Embryonic facial prominence (tissue), 1 donor: ENCODE results near the gene CNP.

Source experiments
- DNase-seq: peaks from one replicate; pipeline ENCODE4 v3.0.0-alpha.2; 2016; ENCODE audit errors: extremely low spot score

CNP gene

GRCh38 chr17:41972571-41973407 lies 6.2 kb downstream of the CNP start:
- DNase-seq = no peak

GRCh38 chr17:41973408-41973811 lies 6.8 kb downstream of the CNP start:
- no peak for DNase-seq

DNA sequence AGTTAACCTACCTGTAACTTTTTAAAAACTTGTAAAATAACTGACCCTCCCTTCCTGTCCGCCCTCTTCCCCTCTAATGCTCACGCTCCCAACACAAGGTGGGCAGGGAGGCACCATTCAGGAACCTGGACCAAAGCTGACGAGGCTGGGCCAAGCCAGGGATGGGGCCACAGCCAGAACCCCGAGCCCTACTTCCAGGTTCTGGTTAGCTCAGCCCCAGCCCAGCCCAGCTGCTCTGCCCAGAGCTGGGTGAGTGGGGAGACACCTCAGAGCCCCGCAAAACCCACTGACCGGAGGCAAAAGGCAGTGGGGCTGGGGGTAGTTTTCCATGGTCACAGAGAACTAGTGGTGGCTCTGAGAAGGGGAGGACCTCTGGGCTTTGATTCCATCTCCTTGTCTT lies 7.4 kb downstream of the CNP start:
- no peak for DNase-seq

DNA sequence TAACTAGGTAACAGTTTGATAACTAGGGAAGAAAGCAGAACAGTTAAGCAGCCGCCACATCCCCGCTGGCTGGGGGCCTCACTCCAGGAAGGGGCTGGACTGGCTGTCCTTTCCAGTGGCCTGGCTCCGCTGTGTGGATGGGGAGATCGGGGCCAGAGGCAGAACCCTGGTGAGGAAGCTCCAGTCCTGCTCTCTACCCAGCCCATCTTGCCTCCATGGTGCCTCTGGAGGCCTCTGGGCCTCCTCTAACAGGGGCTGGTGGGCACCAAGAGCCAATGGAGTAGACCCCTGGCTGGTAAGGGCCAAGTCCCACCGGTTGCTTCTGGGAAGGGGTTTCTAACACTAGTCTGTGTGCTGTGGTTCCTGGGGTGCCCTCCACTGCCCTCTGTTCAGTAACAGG lies 8.1 kb downstream of the CNP start:
- DNase-seq = no peak

- no peak for DNase-seq
Observed at GRCh38 chr17:41975099-41976083, 8.8 kb downstream of the CNP start.

DNA sequence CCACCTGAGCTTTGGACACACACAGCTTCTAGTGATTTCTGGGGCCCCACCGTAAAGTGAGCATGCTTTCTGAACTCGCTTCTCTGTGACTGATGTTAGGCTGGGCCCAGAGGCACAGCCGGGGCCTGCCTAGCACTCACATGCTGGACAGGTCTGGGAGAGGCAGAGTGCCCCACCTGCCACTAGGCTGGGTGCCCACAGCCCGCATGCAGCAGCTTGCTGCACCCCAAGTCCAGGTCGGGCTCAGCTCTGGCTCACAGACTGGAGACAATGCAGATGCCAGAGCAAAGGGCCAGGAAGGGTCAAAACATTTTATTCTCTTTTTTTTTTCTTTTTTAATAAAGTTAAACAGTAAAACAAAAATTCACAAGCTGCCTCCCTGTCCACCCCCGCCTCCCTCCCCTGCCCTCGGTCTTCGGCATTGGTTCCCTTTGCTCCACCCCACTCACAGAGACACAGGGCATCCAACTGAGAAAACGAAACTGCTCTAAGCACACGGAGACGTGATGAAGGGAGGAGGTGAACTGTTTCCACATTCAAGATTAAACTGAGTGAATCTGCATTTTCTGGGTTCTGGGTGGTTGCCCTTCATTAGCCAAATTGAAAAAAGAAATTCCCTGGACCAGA lies 9.7 kb downstream of the CNP start:
- no peak for DNase-seq

- no peak for DNase-seq
Observed at GRCh38 chr17:41977991-41978390, 11.4 kb downstream of the CNP start.

DNA sequence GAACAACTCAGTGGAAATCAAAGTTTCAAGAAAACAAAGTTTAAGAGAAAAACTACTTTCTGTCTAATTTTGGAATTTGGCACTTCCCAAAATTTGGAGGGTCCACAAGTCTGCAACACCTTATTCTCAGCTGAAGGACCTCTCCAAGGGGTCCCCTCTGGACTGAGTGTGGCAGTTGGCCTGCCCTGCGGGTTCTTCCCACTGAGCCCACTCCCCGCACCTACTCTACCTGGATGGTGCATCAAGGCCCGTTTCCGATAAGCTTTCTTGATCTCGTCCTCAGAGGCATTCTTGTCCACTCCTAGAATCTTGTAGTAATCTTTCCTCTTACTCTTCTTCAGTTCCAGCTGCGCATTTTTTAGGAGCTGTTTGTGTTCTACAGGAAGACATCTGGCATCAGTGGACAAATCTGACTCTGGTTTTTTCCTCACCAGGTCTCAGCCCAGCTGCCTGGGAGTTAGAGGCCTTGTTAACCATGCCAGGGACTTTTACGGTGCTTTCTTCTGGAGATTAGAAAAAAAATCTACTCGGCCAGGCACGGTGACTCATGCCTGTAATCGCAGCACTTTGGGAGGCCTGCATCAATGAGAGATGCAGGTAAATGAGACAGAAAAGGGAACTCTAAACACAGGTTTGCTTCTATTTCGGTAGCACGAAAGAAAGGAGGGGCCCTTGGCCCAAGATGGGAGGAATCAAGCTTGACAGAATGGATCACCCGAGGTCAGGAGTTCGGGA lies 15.6 kb downstream of the CNP start:
- no peak for DNase-seq

DNA sequence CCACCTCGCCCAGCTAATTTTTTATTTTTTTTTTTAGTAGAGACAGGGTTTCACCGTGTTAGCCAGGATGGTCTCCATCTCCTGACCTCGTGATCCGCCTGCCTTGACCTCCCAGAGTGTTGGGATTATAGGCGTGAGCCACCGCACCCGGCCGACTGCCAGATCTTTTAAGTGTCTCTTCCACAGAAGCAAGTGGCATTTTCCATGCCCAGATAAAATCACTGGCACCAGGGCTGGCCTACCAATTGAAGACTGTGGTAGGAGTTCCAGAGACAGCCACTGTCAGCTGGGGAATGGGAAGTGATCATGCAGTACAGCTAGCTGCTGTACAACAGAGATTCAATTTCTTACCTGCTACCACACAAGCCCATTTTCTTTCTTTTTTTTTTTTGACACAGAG lies 17.9 kb downstream of the CNP start:
- no peak for DNase-seq

DNA sequence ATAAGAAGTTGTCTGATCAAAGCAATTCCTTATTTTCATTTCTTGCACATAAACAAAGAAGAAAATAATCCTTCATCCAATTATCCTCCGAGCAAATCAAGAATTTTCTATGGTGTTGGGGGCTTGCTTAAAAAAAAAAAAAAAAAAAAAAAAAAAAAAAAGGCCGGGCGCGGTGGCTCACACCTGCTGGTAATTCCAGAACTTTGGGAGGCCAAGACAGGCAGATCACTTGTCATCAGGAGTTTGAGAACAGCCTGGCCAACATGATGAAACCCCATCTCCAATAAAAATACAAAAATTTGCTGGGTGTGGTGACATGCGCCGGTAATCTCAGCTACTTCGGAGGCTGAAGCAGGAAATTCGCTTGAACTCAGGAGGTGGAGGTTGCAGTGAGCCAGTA lies 19.3 kb downstream of the CNP start:
- DNase-seq = no peak

GRCh38 chr17:41986634-41987033 lies 20.0 kb downstream of the CNP start:
- no peak for DNase-seq

- DNase-seq = no peak
Observed at GRCh38 chr17:41987642-41988041, 21.0 kb downstream of the CNP start.

DNA sequence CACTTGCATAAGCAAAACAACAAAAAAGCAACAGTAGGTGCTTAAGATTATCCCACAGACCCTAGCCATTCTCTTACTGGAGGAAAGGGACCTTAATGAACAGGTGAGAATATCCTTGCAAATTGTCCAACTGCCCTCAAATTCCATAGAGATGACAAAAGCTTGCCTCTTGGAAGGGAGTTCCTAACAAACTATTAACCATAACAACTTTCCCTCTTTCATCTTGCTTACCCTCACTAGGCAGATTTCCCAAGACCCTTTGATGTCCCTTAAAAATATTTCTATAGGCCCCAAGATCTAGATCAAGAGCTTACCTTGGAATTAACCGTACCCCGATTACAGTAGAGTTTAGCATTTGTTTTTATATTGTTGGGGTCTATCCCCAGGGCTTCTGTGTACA lies 21.8 kb downstream of the CNP start:
- no peak for DNase-seq

DNA sequence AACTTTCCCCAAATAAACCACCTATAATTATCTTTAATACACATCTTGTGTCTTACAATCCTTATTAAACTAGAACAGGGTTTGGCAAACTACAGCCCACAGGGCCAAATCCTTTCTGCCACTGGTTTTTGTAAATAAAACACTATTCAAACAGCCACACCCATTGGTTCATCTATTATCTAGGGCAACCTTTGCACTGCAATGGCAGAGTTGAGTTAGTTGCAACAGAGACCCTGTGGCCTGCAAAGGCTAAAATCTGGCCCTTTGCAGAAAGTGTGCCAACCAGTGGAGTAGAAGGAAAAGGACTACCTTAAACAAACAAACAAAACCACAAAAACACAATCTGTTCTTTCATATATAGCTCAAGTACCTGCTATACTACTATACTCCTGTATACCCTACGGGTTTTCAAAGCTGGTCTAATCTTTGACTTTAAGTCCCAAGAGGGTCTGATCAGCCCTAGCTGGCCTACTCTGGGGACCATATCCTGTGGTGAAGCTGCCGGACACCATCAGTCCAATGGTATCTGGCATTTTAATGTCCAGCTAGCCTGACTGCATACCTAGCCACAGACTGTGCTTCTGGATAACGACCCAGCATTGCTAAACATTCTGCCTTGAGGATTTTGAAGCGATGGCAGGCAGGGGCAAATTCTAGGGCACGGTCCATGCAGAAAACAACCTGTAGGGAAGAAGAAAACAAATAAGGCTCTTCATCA lies 23.3 kb downstream of the CNP start:
- DNase-seq = no peak

- no peak for DNase-seq
Observed at GRCh38 chr17:41992576-41992975, 26.0 kb downstream of the CNP start.

GRCh38 chr17:41996855-41997164 lies 30.2 kb downstream of the CNP start:
- no peak for DNase-seq

DNA sequence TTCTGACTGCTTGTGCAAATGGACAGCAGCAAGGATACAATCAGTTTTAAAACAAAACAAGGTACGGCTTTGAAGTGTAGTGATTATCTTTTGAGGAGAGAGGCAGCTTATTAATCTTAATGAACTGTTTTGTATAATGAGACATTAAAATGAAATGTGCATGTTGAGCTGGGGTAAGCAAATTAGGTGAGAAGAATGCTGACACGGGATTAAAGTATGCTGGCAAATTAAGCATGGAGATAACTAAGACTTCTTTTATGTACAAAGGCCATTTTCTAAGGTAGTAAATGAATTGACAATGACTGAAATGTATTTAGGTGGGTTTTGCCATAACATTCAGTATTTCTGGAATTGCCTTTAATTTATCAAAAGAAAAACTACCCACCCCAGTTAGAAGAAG lies 31.9 kb downstream of the CNP start:
- DNase-seq = no peak

DNA sequence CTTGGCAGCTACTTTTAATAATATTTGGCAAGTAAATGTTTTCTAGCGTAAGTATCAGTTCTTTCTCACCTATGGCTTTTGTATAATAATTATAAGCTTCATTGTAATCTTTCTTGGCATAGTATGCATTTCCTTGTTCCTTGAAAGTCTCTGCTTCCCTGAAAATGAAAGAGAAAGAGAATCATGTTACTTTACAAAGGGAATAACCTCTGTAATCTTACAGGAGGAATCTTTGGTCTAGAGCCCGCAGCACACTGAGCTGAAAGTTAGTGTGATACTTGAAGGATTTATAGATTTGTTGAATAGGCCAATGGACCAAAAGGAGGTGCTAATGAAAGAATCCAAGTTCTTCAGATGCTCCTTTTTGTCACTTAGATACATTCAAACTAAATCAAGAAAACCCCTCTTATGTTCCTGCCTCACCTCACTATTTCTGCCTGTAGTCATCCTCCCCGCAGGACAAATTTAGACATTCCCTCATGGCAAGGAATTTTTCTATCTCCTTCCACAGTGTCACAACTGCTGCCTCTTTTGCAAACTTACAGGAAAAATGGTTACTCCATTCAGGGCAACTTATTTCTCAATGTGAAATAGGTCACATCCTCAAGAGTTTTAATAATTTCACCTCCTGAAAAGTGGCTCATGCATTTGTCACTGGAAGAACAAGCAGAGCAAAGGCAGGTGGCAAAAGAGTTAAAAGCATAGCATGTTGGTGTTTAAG lies 34.0 kb downstream of the CNP start:
- DNase-seq = no peak

- no peak for DNase-seq
Observed at GRCh38 chr17:42001729-42002128, 35.1 kb downstream of the CNP start.

DNA sequence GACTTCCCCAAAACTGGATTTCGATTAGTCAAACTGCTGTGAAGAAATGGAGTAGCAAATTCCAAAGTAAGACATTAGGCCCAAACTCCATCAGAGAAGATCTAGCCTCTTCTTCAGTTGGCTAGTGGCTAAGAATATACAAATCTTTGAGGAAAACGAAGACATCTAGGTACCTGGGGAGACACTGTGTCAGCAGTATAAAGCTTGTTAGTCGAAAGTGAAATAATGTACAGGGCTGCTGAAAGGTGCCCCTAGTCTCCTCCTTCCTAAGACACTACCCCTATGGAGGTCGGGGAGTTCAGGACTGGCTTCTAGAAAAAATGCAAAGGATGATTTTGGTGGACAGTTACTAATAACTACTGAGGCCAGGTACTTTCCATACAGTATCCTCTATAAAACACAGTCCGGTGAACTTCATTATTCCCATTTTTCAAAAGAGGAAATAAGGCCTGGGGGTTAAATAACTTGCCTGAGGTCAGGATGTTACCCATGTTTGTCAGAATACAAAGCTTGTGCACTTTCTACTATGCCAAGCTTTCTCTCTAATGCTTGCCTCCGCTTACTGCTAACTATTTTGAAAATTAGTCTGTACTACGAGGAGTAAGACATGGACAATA lies 35.7 kb downstream of the CNP start:
- DNase-seq = no peak
